Lung (tissue), 12 donors: ENCODE measurements around the gene PPP1R13B. TPM values are rescaled to one million over a fixed set of nuclear protein-coding genes. Genes with fewer than 3 reads are reported as not detected.

Experiments used
- ATAC-seq: fragments of 200-7000 bp; cut with Tn5 transposase; one replicate; pipeline ENCODE4 v1.9.1; 2020; ENCODE audit warnings: moderate number of reproducible peaks; ENCODE audit not compliant: insufficient read depth, low FRiP score
- DNase-seq, 3 donors: peaks; one replicate each; pipeline ENCODE4 v3.0.0-alpha.2; 2013 to 2017
- H3K27ac ChIP-seq, 2 donors: one replicate each; pipeline ENCODE4 v1.5.1; 2013; ENCODE audit warnings: mild to moderate bottlenecking in 2 of 2, moderate library complexity in 2 of 2, control low read depth in 1 of 2, inconsistent platforms in 1 of 2, low read depth in 1 of 2, low read length in 1 of 2
- H3K27me3 ChIP-seq, 3 donors: one replicate each; pipeline ENCODE4 v1.5.1; 2013; ENCODE audit warnings: low read length in 2 of 3; ENCODE audit not compliant: control insufficient read depth in 3 of 3, insufficient read depth in 3 of 3
- H3K36me3 ChIP-seq, 4 donors: one replicate each; pipeline ENCODE4 v1.5.1; 2013; ENCODE audit warnings: low read length in 4 of 4, mild to moderate bottlenecking in 1 of 4, moderate library complexity in 1 of 4; ENCODE audit not compliant: control insufficient read depth in 4 of 4, insufficient read depth in 4 of 4
- H3K4me1 ChIP-seq, 5 donors: one replicate each; pipeline ENCODE4 v1.5.1; 2013; ENCODE audit warnings: low read length in 5 of 5, mild to moderate bottlenecking in 2 of 5, moderate library complexity in 1 of 5; ENCODE audit not compliant: control insufficient read depth in 5 of 5, insufficient read depth in 5 of 5
- H3K4me3 ChIP-seq: one replicate; pipeline ENCODE4 v1.5.1; 2013; ENCODE audit warnings: mild to moderate bottlenecking, control low read depth, moderate library complexity
- H3K9ac ChIP-seq, 2 donors: one replicate each; pipeline ENCODE4 v1.5.1; 2013; ENCODE audit warnings: low read length in 2 of 2, control low read depth in 1 of 2; ENCODE audit not compliant: insufficient read depth in 1 of 2
- H3K9me3 ChIP-seq, 4 donors: one replicate each; pipeline ENCODE4 v1.5.1; 2013; ENCODE audit warnings: low read length in 3 of 4, mild to moderate bottlenecking in 1 of 4, moderate library complexity in 1 of 4; ENCODE audit not compliant: control insufficient read depth in 4 of 4, insufficient read depth in 3 of 4
- WGBS, 2 donors: extraction: QIAGEN DNeasy Blood & Tissue Kit; methylation state at CpG; one replicate each; pipeline ENCODE4 v1.1.7; 2013; 5-methylcytosine and 5-hydroxymethylcytosine counted together
- polyA plus RNA-seq, 2 donors: library from polyadenylated mRNA; stranded (reverse); fragments of 200-250 nt; gene quantifications; one replicate each; pipeline ENCODE4 v1.2.1, GENCODE V29; 2013
- total RNA-seq, 2 donors: library from RNA; depleted of rRNA in 1 of 2; stranded (reverse); fragments of >200 nt in 1 of 2; gene quantifications; one replicate each; pipeline ENCODE4 v1.2.1, GENCODE V29; 2014 to 2021
- TF ChIP-seq, protein P1 (sequence below): IDR thresholded peaks from 2 replicates; pipeline ENCODE4 v1.5.1; 2012; ENCODE audit warnings: mild to moderate bottlenecking; ENCODE audit errors: control extremely low read depth, extremely low read depth
- donor health status: control.
- donor health status: control.
- donor health status: Bipolar disorder and iron deficiency.
- donor health status: healthy.
- donor health status: DM: yes; HTN: yes; CAD: no.

Gene PPP1R13B
- total and polyA plus RNA-seq, 4 donors, result 12.0 to 66.6 (median 38.4) TPM

DNA sequence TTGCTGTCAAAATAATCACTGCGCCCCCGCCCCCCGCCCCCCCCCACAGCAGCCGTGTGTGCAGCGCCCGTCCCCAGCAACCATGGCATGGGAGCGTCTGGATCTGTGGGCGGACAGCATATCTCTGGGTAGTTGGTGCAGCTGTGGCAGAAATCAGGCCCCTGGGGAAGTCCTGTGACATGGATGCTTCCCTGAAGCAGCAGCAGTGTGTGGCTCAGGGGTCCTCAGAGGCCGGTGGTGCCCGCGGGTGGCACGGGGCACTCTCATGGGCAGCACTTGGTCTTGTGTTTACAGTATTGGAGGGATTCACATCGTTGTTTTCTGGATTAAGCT is 151.3 kb downstream of the PPP1R13B start:
- no peak for ATAC-seq
- Histone ChIP-seq H3K27ac (no peak overlapping the region), H3K9ac (no peak overlapping the region), H3K4me1 (peaks cover 0 to 24% (median 17%) of the 10 kb centered on the region in 5 donors), H3K4me3 (no peak overlapping the region), H3K9me3 (no peaks in the 10 kb centered on the region), H3K27me3 (no peaks in the 10 kb centered on the region), H3K36me3 (peaks cover 10 to 61% (median 32%) of the 10 kb centered on the region in 4 donors)
- DNase-seq, result no peak
- 58 to 73% methylated on average over 12 to 13 of the region's 13 CpGs for WGBS, 2 donors
- TF ChIP-seq, protein P1, sequence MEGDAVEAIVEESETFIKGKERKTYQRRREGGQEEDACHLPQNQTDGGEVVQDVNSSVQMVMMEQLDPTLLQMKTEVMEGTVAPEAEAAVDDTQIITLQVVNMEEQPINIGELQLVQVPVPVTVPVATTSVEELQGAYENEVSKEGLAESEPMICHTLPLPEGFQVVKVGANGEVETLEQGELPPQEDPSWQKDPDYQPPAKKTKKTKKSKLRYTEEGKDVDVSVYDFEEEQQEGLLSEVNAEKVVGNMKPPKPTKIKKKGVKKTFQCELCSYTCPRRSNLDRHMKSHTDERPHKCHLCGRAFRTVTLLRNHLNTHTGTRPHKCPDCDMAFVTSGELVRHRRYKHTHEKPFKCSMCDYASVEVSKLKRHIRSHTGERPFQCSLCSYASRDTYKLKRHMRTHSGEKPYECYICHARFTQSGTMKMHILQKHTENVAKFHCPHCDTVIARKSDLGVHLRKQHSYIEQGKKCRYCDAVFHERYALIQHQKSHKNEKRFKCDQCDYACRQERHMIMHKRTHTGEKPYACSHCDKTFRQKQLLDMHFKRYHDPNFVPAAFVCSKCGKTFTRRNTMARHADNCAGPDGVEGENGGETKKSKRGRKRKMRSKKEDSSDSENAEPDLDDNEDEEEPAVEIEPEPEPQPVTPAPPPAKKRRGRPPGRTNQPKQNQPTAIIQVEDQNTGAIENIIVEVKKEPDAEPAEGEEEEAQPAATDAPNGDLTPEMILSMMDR, result no peak

DNA sequence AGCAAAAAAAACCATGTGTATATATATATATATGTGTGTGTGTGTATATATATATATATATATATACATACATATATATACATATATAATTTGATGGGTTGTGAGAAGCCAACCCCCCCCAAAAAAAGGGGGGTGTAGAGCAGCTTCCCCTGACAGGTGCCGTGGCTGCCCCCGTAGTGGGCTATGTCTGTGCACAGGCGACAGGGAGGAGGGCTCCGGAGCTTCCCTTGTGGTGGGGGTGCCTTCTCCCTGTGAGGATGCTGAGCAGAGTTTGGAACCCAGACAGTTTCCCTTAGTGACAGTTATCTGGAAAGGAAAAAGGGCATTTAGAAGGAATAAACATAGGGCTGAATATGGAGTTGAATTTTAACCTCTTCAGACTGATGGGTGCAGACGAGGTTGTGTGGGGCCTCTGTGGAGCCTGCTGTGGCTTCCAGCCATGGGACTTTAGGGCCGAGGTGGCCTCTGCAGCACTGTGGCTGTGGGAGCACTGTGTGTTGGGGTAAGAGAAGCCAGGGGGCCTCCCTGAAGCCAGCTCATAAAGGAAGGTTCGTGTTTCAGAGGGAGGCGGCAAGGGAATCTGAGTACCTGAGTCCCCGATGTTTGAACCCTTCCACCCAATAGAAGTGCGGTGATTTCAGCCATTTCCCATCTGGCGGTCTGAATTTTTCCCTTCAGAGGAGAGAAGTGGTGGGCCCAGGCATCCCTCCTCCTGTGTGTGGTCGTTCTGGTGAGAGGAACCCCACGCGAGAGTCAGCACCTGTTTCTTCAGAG is 151.9 kb downstream of the PPP1R13B start:
- TF ChIP-seq, protein P1, result no peak
- 62 to 82% methylated on average over 14 of the region's 14 CpGs for WGBS, 2 donors
- no peak overlapping the region for H3K4me3 ChIP-seq
- DNase-seq (no peak), ATAC-seq (no peak)
- H3K36me3 ChIP-seq, result peaks cover 10 to 56% (median 29%) of the 10 kb centered on the region in 4 donors
- peaks cover 0 to 24% (median 17%) of the 10 kb centered on the region in 5 donors for H3K4me1 ChIP-seq
- no peaks in the 10 kb centered on the region for H3K27me3 ChIP-seq
- no peak overlapping the region for H3K27ac ChIP-seq
- no peak overlapping the region for H3K9ac ChIP-seq
- no peaks in the 10 kb centered on the region for H3K9me3 ChIP-seq

DNA sequence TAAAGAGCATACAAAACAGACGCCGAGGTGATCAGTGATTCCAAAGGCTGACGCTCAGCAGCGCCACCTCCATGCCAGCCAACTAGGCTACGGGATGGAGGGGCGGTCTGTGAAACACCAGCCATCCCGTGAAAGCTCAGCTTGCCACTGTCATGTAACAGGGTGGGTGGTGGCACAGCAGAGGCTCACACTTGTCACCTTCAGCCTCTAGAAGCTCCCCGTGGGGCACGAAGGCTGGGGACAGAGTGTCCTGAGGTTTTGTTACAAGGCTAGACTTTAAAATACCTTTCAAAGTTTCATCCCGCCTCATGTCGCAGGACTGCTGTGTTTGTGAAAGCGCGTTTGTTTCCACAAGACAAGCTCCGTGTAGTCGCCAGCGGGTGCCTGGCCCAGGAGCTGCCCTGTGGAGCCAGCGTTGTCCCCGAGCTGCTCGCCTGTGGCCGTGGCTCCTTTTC is 152.8 kb downstream of the PPP1R13B start:
- Histone ChIP-seq H3K9ac (no peak overlapping the region), H3K4me1 (peaks cover 0 to 24% (median 17%) of the 10 kb centered on the region in 5 donors), H3K27ac (peak overlapping the region in 1 of 2 donors; percentile 17), H3K9me3 (peaks cover 0 to 1% (median 0%) of the 10 kb centered on the region in 4 donors), H3K36me3 (peaks cover 11 to 53% (median 27%) of the 10 kb centered on the region in 4 donors), H3K4me3 (no peak overlapping the region), H3K27me3 (no peaks in the 10 kb centered on the region)
- TF ChIP-seq, protein P1, result no peak
- WGBS, 2 donors, result 95% methylated on average over 20 of the region's 20 CpGs
- ATAC-seq (no peak), DNase-seq (no peak)
